ENCODE results near the gene DAPK1. TPM values are rescaled to one million over a fixed set of nuclear protein-coding genes. Genes with fewer than 3 reads are reported as not detected.

The DAPK1 gene
- total RNA-seq, 1 experiment from 2014 or later: 133 TPM

DNA sequence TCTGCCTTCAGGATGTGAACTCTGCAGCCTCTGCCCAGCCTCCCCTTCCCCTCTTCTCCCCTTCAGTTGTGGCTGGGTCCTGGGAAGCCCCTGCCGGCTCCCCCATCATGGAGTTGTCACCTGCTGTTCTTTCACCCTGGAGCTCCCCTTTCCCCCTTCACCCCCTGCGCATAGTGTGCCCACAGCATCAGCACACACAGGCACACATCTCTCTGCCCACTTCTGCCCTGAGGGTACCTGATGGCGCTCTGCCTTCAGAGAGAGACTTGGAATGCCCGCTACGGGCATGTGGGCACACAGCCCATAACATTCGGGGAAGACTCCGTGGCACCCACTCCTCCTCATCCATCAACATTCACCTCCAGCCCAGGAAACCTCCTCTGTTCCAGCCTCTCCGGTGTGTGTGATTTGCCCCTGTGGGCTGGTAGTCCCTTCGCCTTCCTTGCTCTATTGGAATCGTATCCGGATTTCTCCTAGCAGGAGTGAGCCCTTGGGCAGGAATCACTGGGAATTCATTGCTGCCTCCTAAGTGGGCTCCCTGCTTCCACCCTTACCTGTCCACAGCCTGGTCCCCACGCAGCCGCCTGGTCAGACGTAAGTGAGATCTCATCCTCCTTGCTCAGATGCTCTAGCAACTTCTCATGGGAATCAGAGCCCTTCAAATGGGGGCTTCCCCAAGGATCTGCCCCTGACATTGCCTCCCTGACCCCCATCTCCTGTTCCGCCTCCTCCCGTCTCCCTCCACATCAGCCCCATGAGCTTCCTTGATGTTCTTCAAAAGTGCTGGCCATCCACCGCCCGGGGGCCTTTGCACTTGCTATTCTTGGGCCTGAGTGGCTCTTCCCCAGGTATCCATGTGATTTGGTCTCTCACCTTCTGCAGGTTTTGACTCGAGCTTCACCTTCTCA, 166.7 kb downstream of the DAPK1 start:
- no peak for TF ChIP-seq CTCF (IDR thresholded peaks at IDR 0.05; ENCODE audit: unreplicated experiment)
- Mint-ChIP-seq H3K27ac (ENCODE audit: unreplicated experiment) (peak overlapping the region; percentile 80), H3K9me3 (ENCODE audit: low read depth, unreplicated experiment) (no peaks in the 10 kb centered on the region), H3K27me3 (ENCODE audit: unreplicated experiment) (no peaks in the 10 kb centered on the region), H3K4me1 (ENCODE audit: low read depth, unreplicated experiment) (peaks cover 22% of the 10 kb centered on the region), H3K36me3 (ENCODE audit: insufficient read depth, unreplicated experiment) (peaks cover 40% of the 10 kb centered on the region), H3K4me3 (ENCODE audit: low read depth, unreplicated experiment) (no peak overlapping the region)
- no peak for DNase-seq
- intact Hi-C loops (cut with micrococcal nuclease; ENCODE audit: unreplicated experiment): loop anchor here (5.0 kb wide), 2 partner anchors 67 to 157 kb away; no protein-coding TSS in a partner anchor
- CTCF ChIA-PET: no interaction called here
- BruUV-seq (replicated peaks): no TSS peak

DNA sequence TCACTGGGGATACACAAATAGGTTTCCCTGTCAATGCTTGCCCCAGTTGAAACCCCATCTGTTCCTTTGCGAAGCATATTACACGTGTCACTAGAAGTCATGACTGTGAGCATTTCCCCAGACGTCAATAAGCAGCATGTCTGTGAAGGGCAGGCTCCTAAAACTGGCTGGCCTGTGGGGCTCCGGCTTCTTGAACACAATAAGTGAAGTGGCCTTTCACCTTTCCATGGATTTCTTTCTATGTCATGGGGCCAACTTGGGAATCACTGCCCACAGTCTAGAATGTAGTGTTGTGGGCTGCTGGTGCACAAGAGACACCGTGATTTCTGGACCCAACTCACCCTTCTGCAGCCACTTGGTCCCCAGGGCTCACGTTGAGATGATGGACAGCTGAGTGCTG, 167.8 kb downstream of the DAPK1 start:
- no peaks in the 10 kb centered on the region for H3K9me3 Mint-ChIP-seq (ENCODE audit: low read depth, unreplicated experiment)
- no peak overlapping the region for H3K4me3 Mint-ChIP-seq (ENCODE audit: low read depth, unreplicated experiment)
- no peaks in the 10 kb centered on the region for H3K27me3 Mint-ChIP-seq (ENCODE audit: unreplicated experiment)
- no peak for TF ChIP-seq CTCF (IDR thresholded peaks at IDR 0.05; ENCODE audit: unreplicated experiment)
- peaks cover 22% of the 10 kb centered on the region for H3K4me1 Mint-ChIP-seq (ENCODE audit: low read depth, unreplicated experiment)
- no peak overlapping the region for H3K27ac Mint-ChIP-seq (ENCODE audit: unreplicated experiment)
- peaks cover 36% of the 10 kb centered on the region for H3K36me3 Mint-ChIP-seq (ENCODE audit: insufficient read depth, unreplicated experiment)
- intact Hi-C loops (cut with micrococcal nuclease; ENCODE audit: unreplicated experiment): no loop called here
- CTCF ChIA-PET: no interaction called here
- BruUV-seq (replicated peaks): no TSS peak
- no peak for DNase-seq

DNA sequence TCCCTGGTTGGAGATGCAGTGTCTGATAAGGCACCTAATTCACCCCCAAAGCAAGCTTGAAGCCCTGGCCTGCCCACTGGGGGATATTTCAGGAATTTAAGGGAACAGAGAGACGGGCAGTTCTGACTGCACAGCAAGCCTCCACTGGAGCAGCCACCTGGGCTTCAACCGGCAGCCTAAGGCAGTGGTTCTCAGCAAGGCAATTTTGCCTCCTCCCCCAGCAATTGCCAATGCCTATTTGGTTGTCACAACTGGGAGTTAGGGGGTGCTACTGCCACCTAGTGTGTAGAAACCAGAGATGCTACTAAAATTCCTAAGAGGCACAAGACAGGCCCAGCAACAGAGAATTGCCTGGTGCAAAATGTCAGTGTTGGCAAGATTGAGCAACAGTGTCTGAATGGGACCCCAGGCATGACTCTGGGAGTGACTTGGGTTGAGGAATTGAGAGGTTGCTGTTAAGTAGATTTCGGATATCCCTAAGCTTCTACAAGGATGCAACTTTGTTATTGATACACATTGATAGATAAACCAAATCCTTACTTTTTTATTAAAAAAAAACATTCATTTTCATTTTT, 169.6 kb downstream of the DAPK1 start:
- Mint-ChIP-seq H3K27ac (ENCODE audit: unreplicated experiment) (no peak overlapping the region), H3K4me1 (ENCODE audit: low read depth, unreplicated experiment) (peaks cover 12% of the 10 kb centered on the region), H3K36me3 (ENCODE audit: insufficient read depth, unreplicated experiment) (peaks cover 34% of the 10 kb centered on the region), H3K4me3 (ENCODE audit: low read depth, unreplicated experiment) (no peak overlapping the region), H3K27me3 (ENCODE audit: unreplicated experiment) (no peaks in the 10 kb centered on the region), H3K9me3 (ENCODE audit: low read depth, unreplicated experiment) (no peaks in the 10 kb centered on the region)
- DNase-seq: no peak
- CTCF ChIA-PET: no interaction called here
- BruUV-seq (replicated peaks): no TSS peak
- intact Hi-C loops (cut with micrococcal nuclease; ENCODE audit: unreplicated experiment): no loop called here
- no peak for TF ChIP-seq CTCF (IDR thresholded peaks at IDR 0.05; ENCODE audit: unreplicated experiment)

DNA sequence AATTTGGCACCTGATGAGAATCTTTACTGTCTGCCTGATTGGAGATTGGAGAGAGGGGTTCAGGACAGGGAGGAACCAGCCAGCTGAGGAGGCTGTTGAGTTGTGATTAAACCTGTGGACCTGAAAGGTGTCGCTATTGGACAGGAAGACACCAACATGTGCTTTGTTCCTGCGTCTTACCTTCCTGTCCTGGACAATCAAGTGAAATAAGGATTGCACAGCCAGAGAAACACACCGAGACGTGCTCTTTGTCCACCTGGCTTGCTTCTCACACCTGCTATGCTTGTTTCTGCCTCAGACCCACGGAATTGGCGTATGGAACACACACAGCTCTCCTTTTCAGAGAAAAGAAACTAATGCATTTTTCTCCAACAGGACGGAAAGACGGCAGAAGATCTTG, 170.6 kb downstream of the DAPK1 start:
- BruUV-seq (replicated peaks): no TSS peak
- DNase-seq: no peak
- TF ChIP-seq CTCF (IDR thresholded peaks at IDR 0.05; ENCODE audit: unreplicated experiment): no peak
- Mint-ChIP-seq H3K27me3 (ENCODE audit: unreplicated experiment) (no peaks in the 10 kb centered on the region), H3K36me3 (ENCODE audit: insufficient read depth, unreplicated experiment) (peaks cover 33% of the 10 kb centered on the region), H3K4me1 (ENCODE audit: low read depth, unreplicated experiment) (peaks cover 3% of the 10 kb centered on the region), H3K9me3 (ENCODE audit: low read depth, unreplicated experiment) (no peaks in the 10 kb centered on the region), H3K4me3 (ENCODE audit: low read depth, unreplicated experiment) (no peak overlapping the region), H3K27ac (ENCODE audit: unreplicated experiment) (no peak overlapping the region)
- CTCF ChIA-PET: no interaction called here
- intact Hi-C loops (cut with micrococcal nuclease; ENCODE audit: unreplicated experiment): no loop called here

All from Calu3 (cell line).